Natural killer cell (primary cell): ENCODE measurements around the gene SFMBT1. TPM values are rescaled to one million over a fixed set of nuclear protein-coding genes. Genes with fewer than 3 reads are reported as not detected.
"Not testable (repeated sequence)": the region's sequence is repeated elsewhere in the genome, so short reads cannot be mapped to it uniquely, and the experiment has no call there.

Source experiments
- ATAC-seq, 3 donors: fragments of 150-1000 bp in 2 of 3; fragments of 200-7000 bp in 1 of 3; cut with Tn5 transposase; 1 replicate in 1 of 3; 2 replicates in 2 of 3; pipeline ENCODE4 v1.10.0; 2021; ENCODE audit warnings: mild to moderate bottlenecking in 2 of 3, moderate library complexity in 2 of 3
- DNase-seq, 2 donors: peaks; one replicate each; pipeline versions ENCODE4 v3.0.0 to v3.0.0-alpha.2; 2013 to 2021; ENCODE audit warnings: mixed read lengths in 1 of 2
- H3K27ac ChIP-seq: one replicate; pipeline ENCODE4 v1.5.1; 2013; ENCODE audit warnings: mild to moderate bottlenecking, low read length
- H3K27me3 ChIP-seq: one replicate; pipeline ENCODE4 v1.6.1; 2013; ENCODE audit warnings: low read length; ENCODE audit not compliant: control insufficient read depth, insufficient read depth
- H3K36me3 ChIP-seq: one replicate; pipeline ENCODE4 v1.6.1; 2013; ENCODE audit warnings: low read length; ENCODE audit not compliant: control insufficient read depth, insufficient read depth
- H3K4me1 ChIP-seq: one replicate; pipeline ENCODE4 v1.6.1; 2013; ENCODE audit warnings: low read length; ENCODE audit not compliant: control insufficient read depth, insufficient read depth
- H3K4me3 ChIP-seq: one replicate; pipeline ENCODE4 v1.5.1; 2013; ENCODE audit warnings: low read length
- H3K9me3 ChIP-seq: one replicate; pipeline ENCODE4 v1.6.1; 2013; ENCODE audit warnings: low read length; ENCODE audit not compliant: control insufficient read depth, insufficient read depth
- H3K27ac Mint-ChIP-seq, 2 donors: one replicate each; pipeline ENCODE4 v1.8.0; 2022; ENCODE audit warnings: mild to moderate bottlenecking in 2 of 2, mixed read lengths in 2 of 2, moderate library complexity in 1 of 2
- H3K27me3 Mint-ChIP-seq, 2 donors: one replicate each; pipeline ENCODE4 v1.8.0; 2022; ENCODE audit warnings: low read depth in 2 of 2, mixed read lengths in 2 of 2
- H3K36me3 Mint-ChIP-seq: one replicate; pipeline ENCODE4 v1.8.0; 2022; ENCODE audit warnings: mixed read lengths
- H3K4me1 Mint-ChIP-seq, 2 donors: one replicate each; pipeline ENCODE4 v1.8.0; 2022; ENCODE audit warnings: mixed read lengths in 2 of 2
- H3K4me3 Mint-ChIP-seq: one replicate; pipeline ENCODE4 v1.8.0; 2022; ENCODE audit warnings: mild to moderate bottlenecking, moderate library complexity, mixed read lengths
- H3K9me3 Mint-ChIP-seq, 2 donors: one replicate each; pipeline ENCODE4 v1.8.0; 2022; ENCODE audit warnings: mixed read lengths in 2 of 2
- CTCF ChIP-seq: fragments of 200-600 bp; IDR thresholded peaks from one replicate; pipeline ENCODE4 v1.8.0; 2022; ENCODE audit warnings: antibody characterized with exemption
- WGBS: methylation state at CpG from one replicate; pipeline ENCODE4 v1.1.7; 2013; ENCODE audit warnings: missing lambda C conversion rate; ENCODE audit not compliant: insufficient coverage; 5-methylcytosine and 5-hydroxymethylcytosine counted together
- intact Hi-C: fragments of 100-400 bp; cut with micrococcal nuclease; formaldehyde crosslinking; loops from one replicate; pipeline ENCODE4 v1.14.2; 2022
- total RNA-seq, 4 donors: library from RNA; stranded (reverse); fragments of 120-200 nt in 1 of 4; gene quantifications; one replicate each; pipeline versions ENCODE4 v1.2.3 to v1.2.4, GENCODE V29; 2013 to 2022

SFMBT1 gene
- total RNA-seq, 3 donors from 2014 or later (not counting 1 experiment from before 2014, with no cell fraction given), result 20.2 to 22.3 (median 22.2) TPM

- no peak overlapping the region for H3K27ac Mint-ChIP-seq
- Histone ChIP-seq H3K27ac (no peak overlapping the region), H3K36me3 (no peaks in the 10 kb centered on the region), H3K4me3 (no peak overlapping the region), H3K27me3 (no peaks in the 10 kb centered on the region), H3K9me3 (no peaks in the 10 kb centered on the region), H3K4me1 (peaks cover 17% of the 10 kb centered on the region)
- peaks cover 34 to 38% of the 10 kb centered on the region in 2 donors for H3K4me1 Mint-ChIP-seq
- no peaks in the 10 kb centered on the region for H3K36me3 Mint-ChIP-seq
- H3K9me3 Mint-ChIP-seq, result no peaks in the 10 kb centered on the region
- no peak for DNase-seq
- no peak for ATAC-seq
- H3K27me3 Mint-ChIP-seq, result no peaks in the 10 kb centered on the region
- 93% methylated on average over 4 of the region's 5 CpGs for WGBS
- no peak overlapping the region for H3K4me3 Mint-ChIP-seq
- intact Hi-C loops, result no loop called here
- no peak for TF ChIP-seq CTCF
Observed at GRCh38 chr3:53038679-53039375, 7.0 kb downstream of the SFMBT1 start.

- intact Hi-C loops, result no loop called here
- no peak for TF ChIP-seq CTCF
- 87% methylated on average over 11 of the region's 11 CpGs for WGBS
- H3K4me1 Mint-ChIP-seq, result peaks cover 29 to 33% of the 10 kb centered on the region in 2 donors
- H3K27ac Mint-ChIP-seq, result peak overlapping the region; percentile 1 to 45
- no peaks in the 10 kb centered on the region for H3K9me3 Mint-ChIP-seq
- Histone ChIP-seq H3K9me3 (no peaks in the 10 kb centered on the region), H3K27ac (no peak overlapping the region), H3K4me3 (no peak overlapping the region), H3K27me3 (no peaks in the 10 kb centered on the region), H3K4me1 (peaks cover 19% of the 10 kb centered on the region), H3K36me3 (no peaks in the 10 kb centered on the region)
- H3K4me3 Mint-ChIP-seq, result no peak overlapping the region
- no peaks in the 10 kb centered on the region for H3K36me3 Mint-ChIP-seq
- DNase-seq (peak in 1 of 2 donors; percentile 16), ATAC-seq (no peak)
- H3K27me3 Mint-ChIP-seq, result no peaks in the 10 kb centered on the region
Observed at GRCh38 chr3:53035825-53036619, 9.9 kb downstream of the SFMBT1 start.

GRCh38 chr3:53035018-53035417, 10.9 kb downstream of the SFMBT1 start:
- H3K4me1 Mint-ChIP-seq, result peaks cover 32 to 34% of the 10 kb centered on the region in 2 donors
- ATAC-seq, H3K27me3 ChIP-seq, DNase-seq, H3K4me3 ChIP-seq, intact Hi-C loops, H3K36me3 ChIP-seq, H3K27ac Mint-ChIP-seq, H3K36me3 Mint-ChIP-seq, H3K4me3 Mint-ChIP-seq, H3K27me3 Mint-ChIP-seq, H3K9me3 Mint-ChIP-seq, H3K9me3 ChIP-seq, H3K27ac ChIP-seq: not testable (repeated sequence)
- peaks cover 22% of the 10 kb centered on the region for H3K4me1 ChIP-seq
- 94% methylated on average over 5 of the region's 5 CpGs for WGBS

GRCh38 chr3:53034411-53034810, 11.5 kb downstream of the SFMBT1 start:
- H3K9me3 Mint-ChIP-seq, H3K4me3 ChIP-seq, H3K27ac ChIP-seq, ATAC-seq, intact Hi-C loops, H3K27me3 Mint-ChIP-seq, DNase-seq, H3K27me3 ChIP-seq, H3K9me3 ChIP-seq, H3K36me3 ChIP-seq, H3K27ac Mint-ChIP-seq, H3K36me3 Mint-ChIP-seq, H3K4me3 Mint-ChIP-seq: not testable (repeated sequence)
- peaks cover 32 to 34% of the 10 kb centered on the region in 2 donors for H3K4me1 Mint-ChIP-seq
- WGBS, result 97% methylated on average over 8 of the region's 10 CpGs
- H3K4me1 ChIP-seq, result peaks cover 22% of the 10 kb centered on the region
